ENCODE data around the gene GCN1. TPM values are rescaled to one million over a fixed set of nuclear protein-coding genes. Genes with fewer than 3 reads are reported as not detected.

GCN1 gene
- total RNA-seq, 4 donors from 2014 or later, result 52.5 to 99.4 (median 72.1) TPM

GRCh38 chr12:120089105-120089504 lies 105.4 kb downstream of the GCN1 start:
- TF ChIP-seq, protein P1, sequence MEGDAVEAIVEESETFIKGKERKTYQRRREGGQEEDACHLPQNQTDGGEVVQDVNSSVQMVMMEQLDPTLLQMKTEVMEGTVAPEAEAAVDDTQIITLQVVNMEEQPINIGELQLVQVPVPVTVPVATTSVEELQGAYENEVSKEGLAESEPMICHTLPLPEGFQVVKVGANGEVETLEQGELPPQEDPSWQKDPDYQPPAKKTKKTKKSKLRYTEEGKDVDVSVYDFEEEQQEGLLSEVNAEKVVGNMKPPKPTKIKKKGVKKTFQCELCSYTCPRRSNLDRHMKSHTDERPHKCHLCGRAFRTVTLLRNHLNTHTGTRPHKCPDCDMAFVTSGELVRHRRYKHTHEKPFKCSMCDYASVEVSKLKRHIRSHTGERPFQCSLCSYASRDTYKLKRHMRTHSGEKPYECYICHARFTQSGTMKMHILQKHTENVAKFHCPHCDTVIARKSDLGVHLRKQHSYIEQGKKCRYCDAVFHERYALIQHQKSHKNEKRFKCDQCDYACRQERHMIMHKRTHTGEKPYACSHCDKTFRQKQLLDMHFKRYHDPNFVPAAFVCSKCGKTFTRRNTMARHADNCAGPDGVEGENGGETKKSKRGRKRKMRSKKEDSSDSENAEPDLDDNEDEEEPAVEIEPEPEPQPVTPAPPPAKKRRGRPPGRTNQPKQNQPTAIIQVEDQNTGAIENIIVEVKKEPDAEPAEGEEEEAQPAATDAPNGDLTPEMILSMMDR (IDR thresholded peaks at IDR 0.05), result no peak
- no peak for ATAC-seq (ENCODE audit: low FRiP score)
- DNase-seq (ENCODE audit: low spot score), result no peak

DNA sequence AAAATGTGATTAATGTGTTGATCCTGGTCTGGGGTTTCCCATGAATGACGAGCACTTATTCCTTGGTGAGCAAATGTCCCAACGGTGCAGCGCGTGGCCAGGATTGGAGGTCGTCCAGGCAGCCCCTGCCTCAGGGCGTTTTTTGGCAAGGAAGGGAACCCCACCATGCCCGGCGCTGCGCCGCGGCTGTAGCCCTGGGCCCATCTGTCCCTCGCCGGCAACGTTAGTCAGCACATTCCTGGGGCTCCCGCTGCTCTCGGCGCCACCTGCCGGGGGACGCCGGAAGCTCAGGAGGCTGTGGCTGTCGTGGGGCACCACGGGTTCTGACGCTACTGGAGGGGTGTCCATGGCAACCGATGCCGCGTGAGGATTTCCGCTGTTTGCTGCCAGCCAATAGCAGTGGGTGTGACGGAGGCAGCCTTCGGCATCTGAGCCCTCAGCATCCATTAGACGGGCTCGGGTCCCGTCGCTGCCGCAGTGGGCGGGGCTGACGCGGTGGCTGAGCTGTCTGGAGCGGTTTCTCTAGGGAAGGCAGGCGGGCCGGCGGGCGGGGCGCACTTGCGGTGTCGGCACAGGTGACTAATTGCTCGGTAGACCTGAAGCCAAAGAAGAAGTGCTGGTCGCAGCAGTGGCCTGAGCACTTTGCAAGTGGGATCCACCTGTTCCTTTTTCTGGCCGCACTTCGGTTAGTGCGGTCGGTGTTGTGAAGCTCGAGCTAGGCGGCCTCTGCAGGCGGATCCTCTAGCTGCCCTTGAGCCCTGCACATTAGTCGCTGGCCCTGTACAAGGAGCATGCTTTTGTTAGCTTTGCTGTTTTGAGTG lies 107.5 kb downstream of the GCN1 start:
- TF ChIP-seq, protein P1 (IDR thresholded peaks at IDR 0.05), result peak in 2 of 3 donors; percentile 81 to 85
- peak; percentile 88 for ATAC-seq (ENCODE audit: low FRiP score)
- DNase-seq (ENCODE audit: low spot score), result peak; percentile 96

DNA sequence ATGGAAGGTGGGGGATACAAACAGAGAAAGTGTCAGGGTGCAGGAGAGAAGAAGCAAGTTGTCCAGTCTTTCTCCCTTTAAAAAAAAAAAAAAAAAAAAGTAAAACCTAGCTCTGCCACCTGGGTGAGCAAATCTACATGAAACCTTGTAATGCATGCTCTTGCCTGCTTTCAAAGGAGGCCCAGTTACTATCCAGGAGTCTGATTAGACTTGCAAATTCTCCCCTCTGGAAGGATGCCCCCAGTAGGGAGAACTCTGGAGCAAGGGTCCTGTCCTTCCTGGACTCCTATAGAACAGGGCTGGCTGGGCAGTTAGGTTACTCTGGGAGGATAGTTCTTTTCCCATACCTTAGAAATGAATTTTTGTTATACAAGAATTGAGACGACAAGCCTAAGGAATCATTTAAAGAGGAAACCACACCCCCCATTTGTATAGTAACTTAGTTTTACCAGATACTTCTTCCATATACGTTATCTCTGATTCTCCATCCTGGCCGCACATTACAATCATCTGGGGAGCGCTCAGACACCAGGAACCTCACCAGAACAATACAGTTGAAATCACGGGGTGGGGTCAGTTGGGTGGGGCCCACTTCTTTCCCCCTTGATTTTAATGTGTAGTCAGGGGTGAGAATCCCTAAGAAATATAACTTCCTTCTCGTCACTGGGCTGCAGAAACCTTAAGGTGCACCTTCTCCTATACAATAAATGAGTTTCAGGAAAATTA lies 108.4 kb downstream of the GCN1 start:
- no peak for ATAC-seq (ENCODE audit: low FRiP score)
- no peak for DNase-seq (ENCODE audit: low spot score)
- TF ChIP-seq, protein P1 (IDR thresholded peaks at IDR 0.05), result no peak

DNA sequence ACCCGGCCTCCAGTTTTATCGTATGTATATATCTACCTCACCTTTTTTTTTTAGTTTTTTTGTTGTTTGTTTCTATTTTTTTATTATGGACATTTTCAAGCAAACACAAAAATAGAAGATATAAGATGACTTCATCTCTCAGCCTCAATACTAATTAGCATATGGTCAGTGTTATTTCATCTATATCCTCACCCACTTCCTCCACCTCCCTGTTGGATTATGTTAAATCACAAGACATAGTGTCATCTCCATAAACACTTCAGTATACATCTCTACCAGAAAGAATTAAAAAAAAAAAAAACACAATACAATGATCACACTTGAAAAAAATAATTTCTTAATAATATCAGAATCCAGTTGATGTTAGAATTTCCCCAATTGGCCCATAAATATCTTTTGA lies 112.9 kb downstream of the GCN1 start:
- TF ChIP-seq, protein P1 (IDR thresholded peaks at IDR 0.05), result no peak
- no peak for ATAC-seq (ENCODE audit: low FRiP score)
- no peak for DNase-seq (ENCODE audit: low spot score)

GRCh38 chr12:120079411-120080400 lies 114.8 kb downstream of the GCN1 start:
- peak; percentile 38 for ATAC-seq (ENCODE audit: low FRiP score)
- no peak for DNase-seq (ENCODE audit: low spot score)
- TF ChIP-seq, protein P1 (IDR thresholded peaks at IDR 0.05), result no peak

DNA sequence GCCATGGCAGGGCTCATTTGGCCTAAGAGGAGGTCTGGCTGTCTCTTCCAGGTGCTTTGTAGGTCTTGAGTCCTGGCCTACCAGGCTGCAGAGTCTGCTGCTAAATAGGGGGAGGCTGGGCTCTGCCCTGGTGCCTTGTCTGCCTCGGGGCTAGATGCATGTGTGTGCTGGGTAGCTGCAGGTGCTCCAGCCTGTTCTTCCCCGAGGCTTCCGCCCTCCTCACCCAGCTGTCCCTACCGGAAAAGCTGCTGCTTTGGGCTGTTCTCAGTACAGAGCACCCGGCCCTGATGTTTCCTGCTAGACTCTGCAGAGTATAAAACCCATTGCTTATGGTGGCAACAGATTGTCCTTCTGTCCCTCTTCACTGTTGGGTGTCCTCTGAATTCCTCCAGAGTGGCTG lies 115.6 kb downstream of the GCN1 start:
- DNase-seq (ENCODE audit: low spot score), result no peak
- TF ChIP-seq, protein P1 (IDR thresholded peaks at IDR 0.05), result no peak
- ATAC-seq (ENCODE audit: low FRiP score), result no peak
